ENCODE results near the gene ZFX. TPM values are rescaled to one million over a fixed set of nuclear protein-coding genes. Genes with fewer than 3 reads are reported as not detected.

ZFX gene
- total and polyA plus RNA-seq, 10 of the 15 experiments (the other 5 are each of a cell fraction or from before 2014, with no cell fraction given), result 6.8 to 40.9 (median 24.6) TPM

GRCh38 chrX:24117258-24117657 is 32.3 kb upstream of the ZFX start (continued):
- TF ChIP-seq SPI1 (IDR thresholded peaks at IDR 0.05; ENCODE audit: borderline replicate concordance, insufficient read depth, low read depth, low read length) (no peak), FOXK2 (IDR thresholded peaks at IDR 0.05) (no peak)

GRCh38 chrX:24124244-24124799 is 25.2 kb upstream of the ZFX start:
- no peak overlapping the region for H3K9ac ChIP-seq (ENCODE audit: control insufficient read depth, insufficient read depth, low read length)
- no peaks in the 10 kb centered on the region for H3K36me3 ChIP-seq (ENCODE audit: control insufficient read depth in 2 of 2, insufficient read depth in 2 of 2, low read length in 1 of 2)
- H3K79me2 ChIP-seq (ENCODE audit: control insufficient read depth, insufficient read depth, low read length), result no peaks in the 10 kb centered on the region
- CTCF ChIA-PET, result no interaction called here
- no peak for DNase-seq (ENCODE audit: low read depth, low spot score)
- no peak overlapping the region for H3K27ac ChIP-seq (ENCODE audit: control insufficient read depth, insufficient read depth)
- no peak overlapping the region for H3K4me2 ChIP-seq (ENCODE audit: control insufficient read depth, insufficient read depth)
- no peak overlapping the region for H2AFZ ChIP-seq (ENCODE audit: control insufficient read depth, low read depth, low read length)
- no peaks in the 10 kb centered on the region for H3K27me3 ChIP-seq (replicated peaks in 1 of 2; ENCODE audit: control insufficient read depth in 2 of 2, insufficient read depth in 2 of 2, low read length in 1 of 2)
- TF ChIP-seq BACH1 (IDR thresholded peaks at IDR 0.05; ENCODE audit: borderline replicate concordance), result no peak
- TF ChIP-seq EGR1 (IDR thresholded peaks at IDR 0.05; ENCODE audit: borderline replicate concordance in 1 of 2, low read depth in 2 of 2, low read length in 2 of 2), result no peak
- no peak for TF ChIP-seq SUZ12 (IDR thresholded peaks at IDR 0.05; ENCODE audit: unreplicated experiment)
- TF ChIP-seq PAX8 (IDR thresholded peaks at IDR 0.05), result no peak
- no peak for TF ChIP-seq PAX5 (IDR thresholded peaks at IDR 0.05; ENCODE audit: borderline replicate concordance, low read depth, low read length)
- no peak for TF ChIP-seq SMAD1 (IDR thresholded peaks at IDR 0.05; ENCODE audit: low read depth, partially characterized antibody)
- no peak for TF ChIP-seq LARP7 (IDR thresholded peaks at IDR 0.05)
- TF ChIP-seq NR2F1 (conservative IDR thresholded peaks at IDR 0.05), result no peak
- H3K4me1 ChIP-seq (ENCODE audit: control insufficient read depth, insufficient read depth, low read length), result no peaks in the 10 kb centered on the region
- RAD21 ChIA-PET (ENCODE audit: unreplicated experiment), result no interaction called here
- POLR2A ChIA-PET, result no interaction called here
- in situ Hi-C loops (cut with MboI) (no loop called here), intact Hi-C loops (cut with micrococcal nuclease; ENCODE audit: unreplicated experiment) (no loop called here)
- no peaks in the 10 kb centered on the region for H4K20me1 ChIP-seq (ENCODE audit: control insufficient read depth, insufficient read depth)
- no peak for ATAC-seq
- H3K9me3 ChIP-seq (replicated peaks; ENCODE audit: control insufficient read depth, insufficient read depth, low read length), result no peaks in the 10 kb centered on the region
- H3K4me3 ChIP-seq, result no peak overlapping the region
- 61% methylated on average over 4 of the region's 4 CpGs for WGBS (ENCODE audit: insufficient coverage, insufficient replicate concordance, low lambda C conversion rate, missing lambda C conversion rate)
- no TSS peak for BruUV-seq (replicated peaks)
- SMC1A ChIA-PET (ENCODE audit: uncharacterized antibody, unreplicated experiment), result no interaction called here
- no peak for FAIRE-seq
